22Rv1 (cell line): Measurements from ENCODE around the gene AHRR.
"Not testable (repeated sequence)": the region's sequence is repeated elsewhere in the genome, so short reads cannot be mapped to it uniquely, and the experiment has no call there.

ENCODE experiments used
- H3K27ac ChIP-seq: fragments of 450-650 bp; 2 replicates; pipeline ENCODE4 v1.5.1; 2017
- CTCF ChIP-seq: fragments of 450-650 bp; IDR thresholded peaks from 2 replicates; pipeline ENCODE4 v1.5.1; 2017; ENCODE audit warnings: mild to moderate bottlenecking
- ZFX ChIP-seq: fragments of 450-650 bp; IDR thresholded peaks from 2 replicates; pipeline ENCODE4 v1.6.1; 2017; ENCODE audit warnings: antibody characterized with exemption, borderline replicate concordance

Gene AHRR

GRCh38 chr5:399296-400281, 78.1 kb downstream of the AHRR start:
- TF ChIP-seq CTCF (no peak), ZFX (no peak)
- H3K27ac ChIP-seq = no peak overlapping the region

- TF ChIP-seq CTCF (no peak), ZFX (no peak)
- H3K27ac ChIP-seq = no peak overlapping the region
Observed at GRCh38 chr5:400282-401145, 79.0 kb downstream of the AHRR start.

- no peak overlapping the region for H3K27ac ChIP-seq
- TF ChIP-seq ZFX = no peak
Observed at GRCh38 chr5:401146-402034, 79.9 kb downstream of the AHRR start.

- not testable (repeated sequence) for H3K27ac ChIP-seq
Observed at GRCh38 chr5:402219-402614, 80.7 kb downstream of the AHRR start.

GRCh38 chr5:402615-403359, 81.3 kb downstream of the AHRR start:
- H3K27ac ChIP-seq = no peak overlapping the region
- no peak for TF ChIP-seq CTCF
- no peak for TF ChIP-seq ZFX

GRCh38 chr5:403995-404394, 82.5 kb downstream of the AHRR start:
- no peak for TF ChIP-seq CTCF
- TF ChIP-seq ZFX = no peak
- H3K27ac ChIP-seq = no peak overlapping the region

GRCh38 chr5:404666-405241, 83.2 kb downstream of the AHRR start:
- H3K27ac ChIP-seq = no peak overlapping the region
- TF ChIP-seq CTCF (no peak), ZFX (no peak)
